Measurements from ENCODE around the gene GPR183.

DNA sequence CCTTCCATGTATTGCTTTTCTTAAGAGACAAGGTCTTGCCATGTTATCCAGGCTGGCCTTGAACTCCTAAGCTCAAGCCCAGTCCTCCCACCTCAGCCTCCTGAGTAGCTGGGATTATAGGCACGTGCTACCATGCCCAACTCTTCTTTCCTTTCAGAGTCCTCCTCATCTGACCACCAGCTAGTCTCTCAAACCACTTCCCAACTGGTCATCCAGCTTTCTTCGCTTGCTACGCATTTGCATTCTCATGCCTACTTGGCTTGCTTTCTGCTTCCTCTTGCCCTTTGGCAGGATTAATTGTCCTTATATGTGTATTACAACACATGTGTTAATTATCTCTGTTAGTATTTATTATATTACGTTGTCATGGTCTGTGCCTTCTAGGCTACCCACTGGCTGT is 55.3 kb downstream of the GPR183 start:
- no peak for TF ChIP-seq SP1 (IDR thresholded peaks at IDR 0.05; ENCODE audit: low read depth)
- TF ChIP-seq, protein P1, sequence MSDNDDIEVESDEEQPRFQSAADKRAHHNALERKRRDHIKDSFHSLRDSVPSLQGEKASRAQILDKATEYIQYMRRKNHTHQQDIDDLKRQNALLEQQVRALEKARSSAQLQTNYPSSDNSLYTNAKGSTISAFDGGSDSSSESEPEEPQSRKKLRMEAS (IDR thresholded peaks at IDR 0.05) = no peak
- TF ChIP-seq JUND (IDR thresholded peaks at IDR 0.05) = no peak
- no peak for TF ChIP-seq CTCF (IDR thresholded peaks at IDR 0.05 in 2 of 3, conservative IDR thresholded peaks at IDR 0.05 in 1 of 3; ENCODE audit: borderline replicate concordance in 1 of 3, insufficient read depth in 1 of 3, low read depth in 2 of 3, low read length in 2 of 3)
- TF ChIP-seq SIN3A (IDR thresholded peaks at IDR 0.05; ENCODE audit: low read depth) = no peak

All from HCT116 (cell line).